ENCODE measurements around the gene NAXE.
"Not testable (repeated sequence)": the region's sequence is repeated elsewhere in the genome, so short reads cannot be mapped to it uniquely, and the experiment has no call there.

Gene NAXE

DNA sequence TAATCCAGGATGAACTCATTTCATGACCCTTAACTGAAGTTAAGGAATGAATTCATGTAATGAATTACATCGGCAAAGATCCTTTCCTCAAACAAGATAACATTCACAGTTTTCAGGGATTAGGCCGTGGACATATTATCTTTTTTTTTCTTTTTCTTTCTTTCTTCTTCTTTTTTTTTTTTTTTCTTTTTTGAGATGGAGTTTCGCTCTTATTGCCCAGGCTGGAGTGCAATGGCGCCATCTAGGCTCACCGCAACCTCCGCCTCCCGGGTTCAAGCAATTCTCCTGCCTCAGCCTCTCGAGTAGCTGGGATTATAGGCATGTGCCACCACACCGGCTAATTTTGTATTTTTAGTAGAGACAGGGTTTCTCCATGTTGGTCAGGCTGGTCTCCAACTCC lies 39.6 kb downstream of the NAXE start:
- peaks cover 98% of the 10 kb centered on the region for H3K27me3 ChIP-seq (ENCODE audit: insufficient read depth, low read depth)
- TF ChIP-seq CTCF (conservative IDR thresholded peaks at IDR 0.05; ENCODE audit: low read depth, low read length), result peak; percentile 32; the same call in 1 of the 2 replicates
- H3K4me3 ChIP-seq (IDR thresholded peaks at IDR 0.05; ENCODE audit: insufficient read depth, low read depth, low read length); H2AFZ ChIP-seq (ENCODE audit: low read depth); H3K36me3 ChIP-seq (ENCODE audit: insufficient read depth); H4K20me1 ChIP-seq (ENCODE audit: insufficient read depth); H3K27ac ChIP-seq; H3K4me1 ChIP-seq (ENCODE audit: low read depth, poor library complexity, severe bottlenecking); H3K4me2 ChIP-seq; H3K79me2 ChIP-seq (ENCODE audit: insufficient read depth, low read depth); H3K9ac ChIP-seq: not testable (repeated sequence)

DNA sequence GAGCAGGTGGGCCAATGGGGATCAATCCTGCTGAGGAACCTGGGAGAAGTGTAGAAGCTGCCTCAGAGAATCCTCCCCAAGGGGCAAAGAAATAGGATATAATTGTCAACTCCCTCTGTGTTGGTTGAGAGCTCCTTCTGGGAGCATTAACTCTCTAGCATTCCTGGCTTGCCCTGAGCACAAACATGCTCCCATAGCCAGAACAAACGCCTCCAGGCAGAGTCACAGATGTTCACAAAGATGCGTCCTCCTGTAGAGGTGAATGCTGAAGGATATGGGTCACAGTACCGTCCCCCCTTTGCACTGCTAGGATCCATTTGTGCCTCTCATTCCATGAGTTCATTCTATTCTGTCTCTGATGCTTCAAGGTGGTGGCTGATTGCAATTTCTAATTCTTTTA lies 40.8 kb downstream of the NAXE start:
- TF ChIP-seq CTCF (conservative IDR thresholded peaks at IDR 0.05; ENCODE audit: low read depth, low read length), result no peak
- Histone ChIP-seq H3K36me3 (ENCODE audit: insufficient read depth) (no peaks in the 10 kb centered on the region), H3K4me3 (IDR thresholded peaks at IDR 0.05; ENCODE audit: insufficient read depth, low read depth, low read length) (no peak overlapping the region), H3K27me3 (ENCODE audit: insufficient read depth, low read depth) (peaks cover 97% of the 10 kb centered on the region), H3K27ac (no peak overlapping the region), H3K79me2 (ENCODE audit: insufficient read depth, low read depth) (no peaks in the 10 kb centered on the region), H3K4me2 (no peak overlapping the region), H3K9ac (no peak overlapping the region), H3K4me1 (ENCODE audit: low read depth, poor library complexity, severe bottlenecking) (no peaks in the 10 kb centered on the region), H4K20me1 (ENCODE audit: insufficient read depth) (no peaks in the 10 kb centered on the region), H2AFZ (ENCODE audit: low read depth) (no peak overlapping the region)

DNA sequence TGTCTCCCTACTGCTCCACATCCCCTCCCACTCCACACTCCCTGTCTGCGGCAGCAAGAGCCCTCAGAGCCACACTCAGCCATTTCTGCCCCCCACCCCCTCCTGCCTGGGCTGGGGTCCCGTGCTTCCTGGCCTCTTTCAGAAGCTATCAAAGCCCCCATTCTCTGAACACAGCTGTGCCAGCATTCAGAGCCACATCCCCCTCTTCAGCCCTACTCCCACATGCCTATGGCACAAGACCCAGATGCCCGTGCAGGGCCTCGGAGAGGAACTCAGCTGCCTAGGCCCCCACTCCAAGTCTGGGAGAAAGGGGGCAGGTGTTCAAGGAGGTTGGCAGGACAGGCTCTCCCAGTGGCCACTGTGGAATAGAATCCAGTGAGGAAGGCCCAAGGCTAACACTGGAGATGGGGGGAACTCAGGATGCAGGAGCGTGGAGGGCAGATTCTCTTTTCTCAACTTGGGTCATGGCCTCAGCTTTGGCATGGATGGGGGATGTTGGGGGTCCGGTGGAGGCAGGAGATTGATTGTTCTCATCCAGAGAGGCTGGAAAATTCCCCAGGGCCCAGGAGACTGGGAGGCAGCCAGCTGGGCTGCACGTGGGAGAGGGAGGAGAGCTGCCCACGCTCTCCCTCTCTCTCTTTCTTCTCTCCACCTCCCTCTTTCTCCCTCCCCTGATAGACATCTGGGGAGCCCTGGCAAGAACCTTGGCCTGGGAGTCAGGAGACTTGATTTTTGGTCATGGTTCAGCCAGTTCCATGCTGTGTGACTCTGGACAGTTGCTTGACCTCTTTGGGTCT lies 46.8 kb downstream of the NAXE start:
- peaks cover 97% of the 10 kb centered on the region for H3K27me3 ChIP-seq (ENCODE audit: insufficient read depth, low read depth)

GRCh38 chr1:156639601-156640101 lies 48.1 kb downstream of the NAXE start:
- H3K36me3 ChIP-seq (ENCODE audit: insufficient read depth), result no peaks in the 10 kb centered on the region
- no peaks in the 10 kb centered on the region for H3K79me2 ChIP-seq (ENCODE audit: insufficient read depth, low read depth)
- H4K20me1 ChIP-seq (ENCODE audit: insufficient read depth), result no peaks in the 10 kb centered on the region
- H2AFZ ChIP-seq (ENCODE audit: low read depth), result no peak overlapping the region
- H3K27ac ChIP-seq, result no peak overlapping the region
- peak overlapping the region; percentile 4 for H3K4me3 ChIP-seq (IDR thresholded peaks at IDR 0.05; ENCODE audit: insufficient read depth, low read depth, low read length)
- H3K4me1 ChIP-seq (ENCODE audit: low read depth, poor library complexity, severe bottlenecking), result peaks cover 15% of the 10 kb centered on the region
- no peak overlapping the region for H3K9ac ChIP-seq
- H3K27me3 ChIP-seq (ENCODE audit: insufficient read depth, low read depth), result peaks cover 97% of the 10 kb centered on the region
- no peak overlapping the region for H3K4me2 ChIP-seq
- TF ChIP-seq CTCF (conservative IDR thresholded peaks at IDR 0.05; ENCODE audit: low read depth, low read length), result no peak

More for the DNA sequence above, 46.8 kb downstream of the NAXE start:
- Histone ChIP-seq H4K20me1 (ENCODE audit: insufficient read depth) (no peaks in the 10 kb centered on the region), H3K4me1 (ENCODE audit: low read depth, poor library complexity, severe bottlenecking) (peaks cover 15% of the 10 kb centered on the region), H3K4me3 (IDR thresholded peaks at IDR 0.05; ENCODE audit: insufficient read depth, low read depth, low read length) (no peak overlapping the region), H3K36me3 (ENCODE audit: insufficient read depth) (no peaks in the 10 kb centered on the region), H3K4me2 (no peak overlapping the region), H2AFZ (ENCODE audit: low read depth) (no peak overlapping the region), H3K9ac (no peak overlapping the region), H3K27ac (no peak overlapping the region), H3K79me2 (ENCODE audit: insufficient read depth, low read depth) (no peaks in the 10 kb centered on the region)
- no peak for TF ChIP-seq CTCF (conservative IDR thresholded peaks at IDR 0.05; ENCODE audit: low read depth, low read length)
